ENCODE measurements around the gene SYT5. TPM values are rescaled to one million over a fixed set of nuclear protein-coding genes. Genes with fewer than 3 reads are reported as not detected.
"Not testable (repeated sequence)": the region's sequence is repeated elsewhere in the genome, so short reads cannot be mapped to it uniquely, and the experiment has no call there.

SYT5 gene
- polyA plus RNA-seq, 1 experiment, result 0.15 TPM

DNA sequence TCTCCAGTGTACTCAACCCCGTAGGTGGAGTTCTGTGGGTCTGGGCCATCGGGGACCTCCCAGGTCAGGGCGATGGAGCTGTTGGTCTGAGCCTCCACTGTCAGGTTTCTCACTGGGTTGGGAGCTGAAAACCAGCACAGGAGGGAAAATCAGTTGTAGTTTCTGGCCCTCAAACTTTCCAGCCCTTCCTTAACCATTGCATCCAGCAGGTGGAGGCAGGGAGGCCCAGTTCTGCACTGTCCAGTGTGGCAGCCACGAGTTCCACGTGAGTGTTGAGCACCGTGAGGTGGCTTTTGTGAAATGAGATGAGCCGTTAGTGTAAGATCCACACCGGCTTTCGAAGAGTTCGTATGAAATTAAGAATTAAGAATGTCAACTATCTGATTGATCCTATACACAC is 22.1 kb upstream of the SYT5 start:
- H3K27me3 ChIP-seq (ENCODE audit: control insufficient read depth, insufficient read depth, low read length); DNase-seq (ENCODE audit: low read depth, low spot score); H3K27ac ChIP-seq (ENCODE audit: low read depth, low read length); H3K9me3 ChIP-seq (ENCODE audit: control insufficient read depth, insufficient read depth, low read length); H3K4me3 ChIP-seq (ENCODE audit: low read depth, low read length); POLR2A ChIA-PET; CTCF ChIA-PET: not testable (repeated sequence)
- peak; percentile 28; the same call in 1 of the 2 replicates for TF ChIP-seq CTCF (IDR thresholded peaks at IDR 0.05; ENCODE audit: low read depth, low read length)

DNA sequence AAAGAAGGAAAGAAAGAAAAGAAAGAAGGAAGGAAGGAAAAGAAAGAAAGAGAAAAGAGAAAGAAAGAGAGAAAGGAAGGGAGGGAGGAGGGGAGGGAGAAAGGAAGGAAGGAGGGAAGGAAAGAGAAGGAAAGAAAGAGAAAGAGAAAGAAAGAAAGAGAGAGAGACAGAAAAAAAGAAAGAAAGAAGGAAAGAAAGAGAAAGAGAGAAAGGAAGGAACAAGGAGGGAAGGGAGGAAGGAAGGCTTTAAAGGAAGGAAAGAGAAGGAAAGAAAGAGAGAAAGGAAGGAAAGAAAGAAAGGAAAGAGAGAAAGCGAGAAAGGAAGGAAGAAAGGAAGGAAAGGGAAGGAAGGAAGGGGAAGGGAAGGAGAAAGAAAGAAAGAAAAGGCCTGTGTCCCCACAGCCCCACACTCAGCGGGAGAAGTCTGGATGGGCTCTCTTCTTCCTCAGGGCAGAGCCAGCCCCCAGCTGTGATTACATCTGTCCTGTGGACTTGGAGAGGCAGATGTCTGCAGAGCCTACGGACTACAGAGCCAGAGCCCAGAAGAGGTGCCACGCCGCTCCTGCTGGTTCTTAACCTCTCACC is 19.6 kb upstream of the SYT5 start:
- no peak for TF ChIP-seq CTCF (IDR thresholded peaks at IDR 0.05; ENCODE audit: low read depth, low read length)
- Histone ChIP-seq H3K27me3 (ENCODE audit: control insufficient read depth, insufficient read depth, low read length) (no peaks in the 10 kb centered on the region), H3K9me3 (ENCODE audit: control insufficient read depth, insufficient read depth, low read length) (no peaks in the 10 kb centered on the region), H3K27ac (ENCODE audit: low read depth, low read length) (no peak overlapping the region), H3K4me3 (ENCODE audit: low read depth, low read length) (no peak overlapping the region)
- DNase-seq (ENCODE audit: low read depth, low spot score), result no peak
- CTCF ChIA-PET, result no interaction called here
- POLR2A ChIA-PET, result no interaction called here

- Histone ChIP-seq H3K9me3 (ENCODE audit: control insufficient read depth, insufficient read depth, low read length) (no peaks in the 10 kb centered on the region), H3K4me3 (ENCODE audit: low read depth, low read length) (no peak overlapping the region), H3K27me3 (ENCODE audit: control insufficient read depth, insufficient read depth, low read length) (no peaks in the 10 kb centered on the region), H3K27ac (ENCODE audit: low read depth, low read length) (no peak overlapping the region)
- CTCF ChIA-PET, result no interaction called here
- POLR2A ChIA-PET, result no interaction called here
- DNase-seq (ENCODE audit: low read depth, low spot score), result no peak
- TF ChIP-seq CTCF (IDR thresholded peaks at IDR 0.05; ENCODE audit: low read depth, low read length), result no peak
Observed at GRCh38 chr19:55198651-55199050, 18.6 kb upstream of the SYT5 start.

GRCh38 chr19:55197528-55197927 is 17.4 kb upstream of the SYT5 start:
- CTCF ChIA-PET, result no interaction called here
- POLR2A ChIA-PET, result interaction anchor here (0.7 kb wide), 1 partner anchor 82 kb away, joined by 3 read pairs; the partner anchor contains the start of gene HSPBP1

DNA sequence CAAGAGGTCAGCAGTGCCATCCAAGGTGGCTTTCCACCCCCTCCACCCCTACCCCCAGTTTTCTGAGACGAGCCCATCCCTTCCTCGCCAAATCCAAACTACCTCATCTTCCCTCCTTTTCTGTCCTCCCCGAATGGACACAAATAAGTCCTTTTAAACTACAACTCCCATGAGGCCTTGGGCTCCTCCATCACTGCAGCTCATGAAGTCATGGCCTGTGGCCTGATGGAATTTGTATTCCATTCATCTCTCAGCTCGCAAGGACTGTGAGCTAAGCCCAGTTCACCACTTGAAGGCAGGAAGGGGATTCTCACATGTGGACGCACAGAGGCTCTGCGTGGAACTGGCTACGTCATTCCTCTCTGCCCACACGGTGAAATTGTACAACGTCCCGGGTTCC is 16.7 kb upstream of the SYT5 start:
- no peaks in the 10 kb centered on the region for H3K27me3 ChIP-seq (ENCODE audit: control insufficient read depth, insufficient read depth, low read length)
- ChIA-PET CTCF (no interaction called here), POLR2A (no interaction called here)
- no peak for TF ChIP-seq CTCF (IDR thresholded peaks at IDR 0.05; ENCODE audit: low read depth, low read length)
- no peak overlapping the region for H3K27ac ChIP-seq (ENCODE audit: low read depth, low read length)
- DNase-seq (ENCODE audit: low read depth, low spot score), result no peak
- no peaks in the 10 kb centered on the region for H3K9me3 ChIP-seq (ENCODE audit: control insufficient read depth, insufficient read depth, low read length)
- H3K4me3 ChIP-seq (ENCODE audit: low read depth, low read length), result no peak overlapping the region

More at GRCh38 chr19:55197528-55197927, 17.4 kb upstream of the SYT5 start:
- Histone ChIP-seq H3K27ac (ENCODE audit: low read depth, low read length) (no peak overlapping the region), H3K4me3 (ENCODE audit: low read depth, low read length) (no peak overlapping the region), H3K27me3 (ENCODE audit: control insufficient read depth, insufficient read depth, low read length) (no peaks in the 10 kb centered on the region), H3K9me3 (ENCODE audit: control insufficient read depth, insufficient read depth, low read length) (no peaks in the 10 kb centered on the region)
- TF ChIP-seq CTCF (IDR thresholded peaks at IDR 0.05; ENCODE audit: low read depth, low read length), result no peak
- DNase-seq (ENCODE audit: low read depth, low spot score), result no peak

All from AG04450 (cell line).